ENCODE data around the gene HYDIN.
"Not testable (repeated sequence)": the region's sequence is repeated elsewhere in the genome, so short reads cannot be mapped to it uniquely, and the experiment has no call there.

GRCh38 chr16:70995799-70996198, 234.7 kb downstream of the HYDIN start:
- not testable (repeated sequence) for TF ChIP-seq OSR1, ZFP3 (CRISPR knock-in tag; IDR thresholded peaks at IDR 0.05)

All from SK-N-SH treated with all-trans-retinoic acid at 6 μM for 48 hours (cell line).